Fibroblast of skin of left quadriceps (primary cell): ENCODE data around the gene MAST2.
A peak's percentile ranks its signal among the peaks of the same experiment; 100 is the strongest.
"Not testable (repeated sequence)": the region's sequence is repeated elsewhere in the genome, so short reads cannot be mapped to it uniquely, and the experiment has no call there.

Experiments used
- DNase-seq, 2 experiments: peaks; one replicate each; pipeline ENCODE4 v3.0.0-alpha.2; 2013; ENCODE audit warnings: low read depth in 2 of 2

The MAST2 gene

DNA sequence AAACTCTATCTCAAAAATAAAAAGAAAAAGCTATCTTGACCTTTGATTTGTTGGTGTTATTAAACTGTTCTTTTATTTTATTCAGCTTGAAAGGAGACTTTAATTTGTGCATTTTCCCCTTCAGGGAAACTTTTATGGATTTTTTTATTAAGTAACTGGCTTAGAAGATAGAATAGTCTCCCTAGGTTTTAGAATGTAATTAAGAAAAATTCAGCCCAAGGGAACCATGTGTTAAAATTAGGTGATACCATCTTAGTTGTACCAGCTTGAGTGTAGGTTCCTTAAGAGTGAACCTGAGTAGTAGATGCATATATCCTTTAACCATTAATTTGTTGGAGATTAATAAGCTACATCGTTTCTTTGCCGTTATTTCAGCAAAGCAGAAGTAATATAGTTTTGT, 11.4 kb downstream of the MAST2 start:
- DNase-seq: no peak

GRCh38 chr1:45815667-45816458, 12.5 kb downstream of the MAST2 start:
- DNase-seq: peak in 1 of 2 experiments; percentile 3

DNA sequence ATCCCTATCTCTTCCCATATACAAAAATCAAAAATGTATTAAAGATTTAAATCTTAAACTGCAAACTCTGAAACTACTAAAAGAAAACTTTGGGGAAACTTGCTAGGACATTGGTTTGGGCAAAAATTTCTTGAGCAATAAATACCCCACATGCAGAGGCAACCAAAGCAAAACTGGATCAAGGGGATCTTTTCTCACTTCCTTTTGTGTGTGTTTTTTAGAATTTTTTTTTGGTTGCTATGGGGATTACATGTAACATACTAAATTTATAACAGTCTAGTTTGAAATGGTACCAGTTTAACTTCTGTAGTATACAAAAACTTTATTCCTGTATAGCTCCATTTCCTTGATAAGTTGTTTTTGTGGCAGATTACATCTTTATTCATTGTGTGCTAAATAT, 16.8 kb downstream of the MAST2 start:
- DNase-seq: no peak

GRCh38 chr1:45820788-45821187, 17.4 kb downstream of the MAST2 start:
- DNase-seq: no peak

DNA sequence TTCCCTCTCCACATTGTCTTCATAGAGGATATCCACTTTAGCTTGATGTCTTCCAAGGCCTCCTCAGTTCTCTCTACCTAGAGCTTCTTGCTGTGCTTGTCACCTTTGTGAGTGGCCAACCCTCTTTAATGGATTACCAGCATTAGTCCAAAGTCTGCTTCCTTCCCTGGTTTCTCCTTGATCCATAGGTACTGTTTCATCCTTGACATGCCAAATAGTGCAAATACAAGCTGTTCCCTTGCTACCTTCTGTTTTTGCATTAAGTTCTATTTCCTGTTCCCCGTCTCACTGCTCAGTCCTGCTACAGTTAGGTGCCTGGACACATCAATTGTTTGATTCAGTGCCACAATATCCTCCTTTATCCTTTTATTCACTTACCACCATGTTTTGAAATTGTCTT, 19.2 kb downstream of the MAST2 start:
- no peak for DNase-seq

GRCh38 chr1:45824607-45825006, 21.2 kb downstream of the MAST2 start:
- DNase-seq: no peak

GRCh38 chr1:45827256-45827655, 23.8 kb downstream of the MAST2 start:
- no peak for DNase-seq

DNA sequence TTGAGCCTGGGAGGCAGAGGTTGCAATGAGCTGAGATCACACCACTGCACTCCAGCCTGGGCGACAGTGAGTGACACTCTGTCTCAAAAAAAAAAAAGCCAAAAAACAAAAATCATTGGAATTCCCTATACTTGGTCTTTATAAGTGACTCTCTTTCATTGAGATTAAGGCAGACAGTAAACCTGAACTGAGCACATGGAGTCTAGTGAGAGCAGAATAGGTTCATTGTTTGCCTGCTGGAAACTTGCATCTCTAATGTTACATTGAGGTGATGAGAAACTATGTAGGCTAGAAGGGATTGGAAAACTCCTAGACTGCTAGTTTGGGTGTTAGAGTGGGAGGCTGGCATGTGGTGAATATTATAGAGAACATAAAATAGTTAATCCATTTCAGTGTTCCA, 25.4 kb downstream of the MAST2 start:
- DNase-seq: no peak

GRCh38 chr1:45833361-45833760, 29.9 kb downstream of the MAST2 start:
- no peak for DNase-seq

DNA sequence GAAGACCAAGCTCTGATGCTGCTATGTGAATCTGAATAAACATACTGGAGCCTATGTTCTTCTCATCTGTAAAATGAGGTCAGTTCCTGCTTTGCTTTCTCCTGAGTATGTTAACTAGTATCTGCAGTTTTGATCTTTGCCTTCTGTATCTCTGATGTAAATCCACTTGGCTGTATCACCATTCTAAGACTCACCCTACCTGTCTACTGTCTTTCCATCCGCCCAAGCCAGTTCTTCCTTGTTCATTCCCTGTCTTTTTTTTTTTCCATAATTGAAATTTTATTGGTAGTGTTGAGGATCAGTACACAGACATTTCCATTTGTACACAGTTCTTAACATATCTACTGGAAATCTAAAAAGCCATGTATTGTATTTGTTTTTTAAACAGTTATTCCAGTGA, 31.3 kb downstream of the MAST2 start:
- DNase-seq: no peak

- DNase-seq: no peak
These were observed 33.0 kb downstream of the MAST2 start for GRCh38 chr1:45836451-45836850.

DNA sequence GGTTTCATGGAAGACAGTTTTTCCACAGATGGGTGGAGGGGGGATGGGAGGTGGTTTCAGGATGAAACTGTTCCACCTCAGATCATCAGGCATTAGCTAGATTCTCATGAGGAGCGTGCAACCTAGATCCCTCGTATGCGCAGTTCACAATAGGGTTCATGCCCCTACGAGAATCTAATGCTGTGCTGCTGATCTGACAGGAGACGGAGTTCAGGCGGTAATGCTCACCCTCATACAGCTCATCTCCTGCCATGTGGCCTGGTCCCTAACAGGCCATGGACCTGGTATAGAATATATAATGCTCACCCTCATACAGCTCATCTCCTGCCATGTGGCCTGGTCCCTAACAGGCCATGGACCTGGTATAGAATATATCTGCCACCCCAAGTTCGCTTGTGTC, 33.4 kb downstream of the MAST2 start:
- not testable (repeated sequence) for DNase-seq

- not testable (repeated sequence) for DNase-seq
These were observed 34.9 kb downstream of the MAST2 start for GRCh38 chr1:45838322-45838721.

GRCh38 chr1:45840704-45841103, 37.3 kb downstream of the MAST2 start:
- DNase-seq: no peak

DNA sequence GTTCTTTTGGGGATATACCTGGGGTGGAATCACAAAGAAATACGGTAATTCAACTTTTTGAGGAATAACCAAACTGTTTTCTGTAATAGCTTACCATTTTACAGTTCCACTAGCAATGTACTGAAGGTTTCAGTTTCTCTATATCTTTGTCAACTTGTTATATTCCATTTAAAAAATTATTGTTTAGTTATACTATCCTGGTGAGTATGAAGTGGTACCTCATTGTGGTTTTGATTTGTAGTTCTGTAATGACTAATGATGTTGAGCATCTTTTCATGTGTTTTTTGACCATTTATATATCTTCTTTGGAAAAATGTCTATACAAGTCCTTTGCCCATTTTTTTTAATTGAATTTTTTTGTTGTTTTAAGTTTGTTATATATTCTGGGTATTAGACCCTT, 39.4 kb downstream of the MAST2 start:
- no peak for DNase-seq

DNA sequence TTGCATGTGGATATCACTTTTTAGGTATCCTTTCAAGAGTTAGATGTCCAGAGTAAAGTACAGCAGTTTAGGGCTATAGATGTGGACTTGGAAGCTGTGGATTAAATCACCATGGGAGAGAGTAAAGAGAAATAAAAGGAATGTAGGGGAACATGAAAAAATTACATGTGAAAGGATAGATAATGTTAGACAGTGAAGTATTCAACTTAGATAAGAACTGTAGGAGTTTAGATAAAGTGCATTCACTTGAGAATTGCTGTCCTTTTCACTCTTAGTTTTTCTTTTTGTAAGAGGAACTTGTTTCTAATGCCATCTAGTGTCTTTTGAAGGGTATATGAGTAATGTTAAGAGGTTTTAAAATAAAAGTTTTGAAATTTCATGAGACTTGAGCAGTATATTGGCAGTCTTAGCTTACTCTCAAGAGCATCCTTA, 40.1 kb downstream of the MAST2 start:
- peak in 1 of 2 experiments; percentile 7 for DNase-seq

GRCh38 chr1:45844000-45844399, 40.6 kb downstream of the MAST2 start:
- not testable (repeated sequence) for DNase-seq

- peak; percentile 84 to 88 for DNase-seq
These were observed 43.5 kb downstream of the MAST2 start for GRCh38 chr1:45846931-45847330.

DNA sequence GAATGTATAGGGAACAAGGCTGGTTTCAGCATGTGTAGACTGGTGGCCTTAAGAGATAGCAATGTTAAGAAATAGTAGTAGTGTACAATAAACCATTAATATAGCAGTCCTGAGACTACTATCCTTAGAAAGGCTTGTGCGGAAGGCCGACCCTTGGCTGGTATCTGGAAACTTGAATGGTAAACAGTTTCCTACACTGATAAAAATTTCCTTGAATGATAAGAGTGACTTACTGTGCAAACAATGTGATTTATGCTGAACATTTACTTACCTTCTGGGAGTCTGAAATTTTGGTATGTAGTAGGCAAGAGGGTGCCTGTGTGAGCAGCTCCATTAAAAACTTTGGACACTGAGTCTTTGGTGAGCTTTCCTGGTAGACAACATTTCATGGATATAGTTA, 44.7 kb downstream of the MAST2 start:
- DNase-seq: no peak

GRCh38 chr1:45848714-45849113, 45.3 kb downstream of the MAST2 start:
- DNase-seq: no peak

DNA sequence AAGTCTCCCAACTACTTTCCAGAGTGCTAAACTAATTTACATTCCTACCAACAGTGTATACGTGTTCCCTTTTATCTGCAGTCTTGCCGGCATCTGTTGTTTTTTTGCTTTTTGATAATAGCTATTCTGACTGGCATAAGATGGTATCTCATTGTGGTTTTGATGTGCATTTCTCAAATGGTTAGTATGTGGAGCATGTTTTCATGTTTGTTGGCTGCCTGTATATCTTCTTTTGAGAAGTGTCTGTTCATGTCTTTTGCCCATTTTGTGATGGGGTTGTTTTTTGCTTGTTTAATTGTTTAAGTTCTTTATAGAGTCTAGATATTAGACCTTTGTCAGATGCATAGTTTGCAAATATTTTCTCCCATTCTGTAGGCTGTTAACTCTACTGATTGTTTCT, 46.6 kb downstream of the MAST2 start:
- DNase-seq: no peak

DNA sequence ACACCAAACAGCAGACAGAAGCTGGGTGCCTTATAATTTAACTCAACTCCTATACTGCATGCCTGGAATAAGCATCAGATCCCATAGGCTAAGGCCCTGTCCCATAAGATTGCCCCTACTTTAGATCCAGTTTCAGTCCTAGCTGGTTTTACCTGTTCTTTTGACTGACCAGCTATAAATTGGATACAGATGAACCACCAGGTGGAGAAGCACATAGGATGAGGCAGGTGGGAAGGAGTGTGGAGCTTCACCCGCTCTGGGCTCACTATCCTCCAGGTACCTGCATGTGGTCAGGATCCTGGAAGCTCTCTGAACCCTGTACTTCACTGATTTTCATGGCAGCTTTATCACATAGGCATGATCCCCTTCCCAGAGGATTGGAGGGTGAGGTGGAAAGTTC, 51.3 kb downstream of the MAST2 start:
- DNase-seq: no peak

GRCh38 chr1:45857101-45857700, 53.8 kb downstream of the MAST2 start:
- no peak for DNase-seq
